OCI-LY3 (cell line): Measurements from ENCODE around the gene STMP1.

Experiments
- EZH2phosphoT487 ChIP-seq: fragments of 200-600 bp; shearing (Covaris generic); IDR thresholded peaks from 2 replicates; pipeline ENCODE4 v1.6.1; 2018; ENCODE audit warnings: antibody characterized with exemption, mixed run types, low read depth
- TF ChIP-seq, protein P1 (sequence below): fragments of 200-600, 300-600 bp; sonication (generic); IDR thresholded peaks from 2 replicates; pipeline ENCODE4 v1.5.1; 2014; ENCODE audit warnings: antibody characterized with exemption, low read length, low read depth

- TF ChIP-seq, protein P1, sequence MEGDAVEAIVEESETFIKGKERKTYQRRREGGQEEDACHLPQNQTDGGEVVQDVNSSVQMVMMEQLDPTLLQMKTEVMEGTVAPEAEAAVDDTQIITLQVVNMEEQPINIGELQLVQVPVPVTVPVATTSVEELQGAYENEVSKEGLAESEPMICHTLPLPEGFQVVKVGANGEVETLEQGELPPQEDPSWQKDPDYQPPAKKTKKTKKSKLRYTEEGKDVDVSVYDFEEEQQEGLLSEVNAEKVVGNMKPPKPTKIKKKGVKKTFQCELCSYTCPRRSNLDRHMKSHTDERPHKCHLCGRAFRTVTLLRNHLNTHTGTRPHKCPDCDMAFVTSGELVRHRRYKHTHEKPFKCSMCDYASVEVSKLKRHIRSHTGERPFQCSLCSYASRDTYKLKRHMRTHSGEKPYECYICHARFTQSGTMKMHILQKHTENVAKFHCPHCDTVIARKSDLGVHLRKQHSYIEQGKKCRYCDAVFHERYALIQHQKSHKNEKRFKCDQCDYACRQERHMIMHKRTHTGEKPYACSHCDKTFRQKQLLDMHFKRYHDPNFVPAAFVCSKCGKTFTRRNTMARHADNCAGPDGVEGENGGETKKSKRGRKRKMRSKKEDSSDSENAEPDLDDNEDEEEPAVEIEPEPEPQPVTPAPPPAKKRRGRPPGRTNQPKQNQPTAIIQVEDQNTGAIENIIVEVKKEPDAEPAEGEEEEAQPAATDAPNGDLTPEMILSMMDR = no peak
- TF ChIP-seq EZH2phosphoT487 = no peak
Observed at GRCh38 chr7:135681762-135682161, 19.4 kb downstream of the STMP1 start.
